Omental fat pad (tissue), 4 donors: ENCODE data around the gene MAPK9. TPM values are rescaled to one million over a fixed set of nuclear protein-coding genes. Genes with fewer than 3 reads are reported as not detected.
A peak's percentile ranks its signal among the peaks of the same experiment; 100 is the strongest.

Experiments
- ATAC-seq: fragments of 150-250 bp; one replicate; pipeline ENCODE4 v1.9.1; 2016; ENCODE audit warnings: mild to moderate bottlenecking, moderate library complexity; ENCODE audit not compliant: low FRiP score
- DNase-seq: peaks from one replicate; pipeline ENCODE4 v3.0.0-alpha.2; 2019; ENCODE audit warnings: low spot score
- total RNA-seq, 4 donors: library from RNA; depleted of rRNA; stranded (reverse); fragments of >200 nt; gene quantifications; one replicate each; pipeline ENCODE4 v1.1.0, GENCODE V29; 2016
- TF ChIP-seq, protein P1 (sequence below), 3 donors: fragments of 450-650 bp; IDR thresholded peaks; one replicate each; pipeline ENCODE4 v1.5.1; 2016 to 2017; ENCODE audit warnings: antibody characterized with exemption in 3 of 3, mild to moderate bottlenecking in 3 of 3, moderate library complexity in 2 of 3

The MAPK9 gene
- total RNA-seq, 4 donors from 2014 or later, result 18.6 to 31.6 (median 29.6) TPM

- TF ChIP-seq, protein P1, sequence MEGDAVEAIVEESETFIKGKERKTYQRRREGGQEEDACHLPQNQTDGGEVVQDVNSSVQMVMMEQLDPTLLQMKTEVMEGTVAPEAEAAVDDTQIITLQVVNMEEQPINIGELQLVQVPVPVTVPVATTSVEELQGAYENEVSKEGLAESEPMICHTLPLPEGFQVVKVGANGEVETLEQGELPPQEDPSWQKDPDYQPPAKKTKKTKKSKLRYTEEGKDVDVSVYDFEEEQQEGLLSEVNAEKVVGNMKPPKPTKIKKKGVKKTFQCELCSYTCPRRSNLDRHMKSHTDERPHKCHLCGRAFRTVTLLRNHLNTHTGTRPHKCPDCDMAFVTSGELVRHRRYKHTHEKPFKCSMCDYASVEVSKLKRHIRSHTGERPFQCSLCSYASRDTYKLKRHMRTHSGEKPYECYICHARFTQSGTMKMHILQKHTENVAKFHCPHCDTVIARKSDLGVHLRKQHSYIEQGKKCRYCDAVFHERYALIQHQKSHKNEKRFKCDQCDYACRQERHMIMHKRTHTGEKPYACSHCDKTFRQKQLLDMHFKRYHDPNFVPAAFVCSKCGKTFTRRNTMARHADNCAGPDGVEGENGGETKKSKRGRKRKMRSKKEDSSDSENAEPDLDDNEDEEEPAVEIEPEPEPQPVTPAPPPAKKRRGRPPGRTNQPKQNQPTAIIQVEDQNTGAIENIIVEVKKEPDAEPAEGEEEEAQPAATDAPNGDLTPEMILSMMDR (IDR thresholded peaks at IDR 0.05), result no peak
- no peak for ATAC-seq
- DNase-seq, result no peak
Observed at GRCh38 chr5:180313677-180314505, 22.0 kb upstream of the MAPK9 start.

DNA sequence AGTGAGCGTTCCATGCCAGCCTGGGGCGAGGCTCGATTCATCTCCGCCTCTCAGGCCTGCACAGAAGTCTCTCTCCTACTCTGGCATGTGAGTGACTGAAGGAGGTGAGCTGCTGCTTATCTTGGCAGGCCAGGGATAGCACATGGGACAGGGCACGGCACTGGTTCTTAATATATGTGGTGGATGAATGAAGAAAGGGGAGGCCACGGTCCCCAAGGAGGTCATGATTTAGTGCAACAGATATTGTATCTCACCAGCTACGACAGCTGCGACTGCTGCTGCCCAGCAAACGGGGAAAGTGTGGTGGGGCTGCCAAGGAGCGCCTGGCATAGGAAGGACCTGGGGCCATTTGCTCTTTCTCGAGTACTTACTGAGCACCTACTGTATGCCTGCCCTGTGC, 19.3 kb upstream of the MAPK9 start:
- DNase-seq, result no peak
- no peak for ATAC-seq

GRCh38 chr5:180306796-180307195, 14.9 kb upstream of the MAPK9 start:
- ATAC-seq (no peak), DNase-seq (peak; percentile 0)
- TF ChIP-seq, protein P1 (IDR thresholded peaks at IDR 0.05), result no peak

More for the DNA sequence above, 19.3 kb upstream of the MAPK9 start:
- TF ChIP-seq, protein P1 (IDR thresholded peaks at IDR 0.05), result no peak

- TF ChIP-seq, protein P1 (IDR thresholded peaks at IDR 0.05), result no peak
- no peak for DNase-seq
- no peak for ATAC-seq
Observed at GRCh38 chr5:180305481-180305880, 13.6 kb upstream of the MAPK9 start.

DNA sequence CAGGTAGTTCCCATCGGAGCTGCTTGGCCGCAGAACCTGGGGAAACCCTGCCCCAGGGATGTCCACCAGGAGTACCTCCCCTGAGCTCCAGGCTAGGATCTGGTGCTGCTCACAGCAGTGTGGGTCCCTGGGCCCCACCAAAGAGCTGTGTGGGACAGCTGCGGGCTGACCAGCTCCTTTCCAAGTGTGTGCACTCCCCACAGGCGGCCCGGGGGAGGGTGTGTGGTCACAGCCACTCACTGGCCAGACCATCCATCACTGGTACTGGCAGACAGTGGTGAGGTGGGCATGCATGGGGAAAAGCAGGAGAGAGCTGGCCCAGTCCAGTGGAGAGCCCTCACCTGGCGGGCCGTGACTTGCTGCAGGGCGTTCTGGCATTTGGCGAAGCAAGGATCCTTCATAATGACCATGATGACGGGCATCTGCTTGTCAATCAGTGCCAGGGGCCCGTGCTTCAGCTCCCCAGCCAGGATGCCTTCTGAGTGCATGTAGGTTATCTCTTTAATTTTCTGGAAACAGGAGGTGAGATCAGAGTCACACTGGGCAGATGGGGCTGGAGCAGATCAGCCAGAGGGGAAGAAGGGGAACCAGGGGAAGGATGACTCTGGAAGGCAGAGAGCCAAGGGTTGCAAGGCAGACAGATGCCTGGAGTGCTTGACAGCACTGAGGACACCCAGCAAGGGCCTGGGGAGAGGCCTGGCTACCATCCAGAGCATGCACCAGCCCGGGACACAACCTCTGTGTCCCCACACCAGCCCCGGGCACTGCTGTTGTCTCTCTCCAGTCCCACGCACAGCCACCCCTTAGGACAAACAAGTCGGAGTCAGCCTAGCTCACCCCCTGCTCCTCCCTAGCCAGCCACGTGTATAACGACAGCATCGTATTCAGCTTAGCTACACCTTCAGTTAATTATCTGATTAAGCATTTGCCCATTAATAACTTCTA, 12.8 kb upstream of the MAPK9 start:
- no peak for DNase-seq
- ATAC-seq, result peak; percentile 17
- TF ChIP-seq, protein P1 (IDR thresholded peaks at IDR 0.05), result no peak

DNA sequence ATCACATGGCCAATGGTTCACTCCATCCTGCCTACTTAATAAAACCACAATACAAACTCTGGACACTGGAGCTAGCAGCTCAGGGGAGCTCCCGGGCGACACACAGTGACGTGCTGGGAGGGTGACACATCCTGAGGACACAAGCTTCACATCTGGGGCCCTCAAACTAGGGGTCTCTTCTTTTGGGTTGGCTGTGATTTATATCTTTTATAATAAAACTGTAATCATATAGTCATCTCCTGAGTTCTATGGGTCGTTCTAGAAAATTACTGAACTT, 12.1 kb upstream of the MAPK9 start:
- ATAC-seq (no peak), DNase-seq (no peak)
- TF ChIP-seq, protein P1 (IDR thresholded peaks at IDR 0.05), result no peak
